HepG2 (cell line): ENCODE measurements around the gene PDIA4. TPM values are rescaled to one million over a fixed set of nuclear protein-coding genes. Genes with fewer than 3 reads are reported as not detected.

ENCODE experiments used
- CBX5 ChIP-seq: sonication (generic); formaldehyde crosslinking; IDR thresholded peaks from 2 replicates; pipeline ENCODE4 v1.4.0; 2020; ENCODE audit warnings: missing genetic modification reagents, borderline replicate concordance
- FOSL2 ChIP-seq: sonication (generic); formaldehyde crosslinking; IDR thresholded peaks from 2 replicates; pipeline ENCODE4 v1.4.0; 2020; ENCODE audit warnings: missing genetic modification reagents
- GATAD1 ChIP-seq: IDR thresholded peaks from 2 replicates; pipeline ENCODE4 v1.6.1; 2016; ENCODE audit warnings: missing genetic modification reagents, missing compliant biosample characterization
- JUN ChIP-seq: sonication (generic); formaldehyde crosslinking; IDR thresholded peaks from 2 replicates; pipeline ENCODE4 v1.4.0; 2020; ENCODE audit warnings: mild to moderate bottlenecking, missing genetic modification reagents
- KDM3A ChIP-seq: IDR thresholded peaks from 2 replicates; pipeline ENCODE4 v1.6.1; 2018; ENCODE audit warnings: low read depth, missing compliant biosample characterization
- KDM4B ChIP-seq: sonication (generic); formaldehyde crosslinking; IDR thresholded peaks from 2 replicates; pipeline ENCODE4 v1.4.0; 2020; ENCODE audit warnings: missing genetic modification reagents
- MAF1 ChIP-seq: sonication (generic); formaldehyde crosslinking; IDR thresholded peaks from 2 replicates; pipeline ENCODE4 v1.5.0; 2020; ENCODE audit warnings: missing genetic modification reagents, borderline replicate concordance
- MED1 ChIP-seq: sonication (generic); formaldehyde crosslinking; IDR thresholded peaks from 2 replicates; pipeline ENCODE4 v1.4.0; 2020; ENCODE audit warnings: missing genetic modification reagents
- RARA ChIP-seq: IDR thresholded peaks from 2 replicates; pipeline ENCODE4 v1.6.1; 2016; ENCODE audit warnings: missing genetic modification reagents, missing compliant biosample characterization
- SP5 ChIP-seq: IDR thresholded peaks from 2 replicates; pipeline ENCODE4 v1.6.1; 2016; ENCODE audit warnings: low read depth, borderline replicate concordance
- ZFP90 ChIP-seq: sonication (generic); formaldehyde crosslinking; IDR thresholded peaks from 2 replicates; pipeline ENCODE4 v1.8.0; 2022; ENCODE audit warnings: missing genetic modification reagents, mild to moderate bottlenecking, inconsistent platforms, borderline replicate concordance
- ZNF24 ChIP-seq: fragments of 450-650 bp; IDR thresholded peaks from 2 replicates; pipeline ENCODE4 v1.6.1; 2017; ENCODE audit warnings: antibody characterized with exemption, mild to moderate bottlenecking
- ZSCAN31 ChIP-seq: sonication (generic); formaldehyde crosslinking; IDR thresholded peaks from 2 replicates; pipeline ENCODE4 v1.5.0; 2020; ENCODE audit warnings: low read depth, mild to moderate bottlenecking, missing genetic modification reagents
- polyA plus RNA-seq, 8 experiments: library from polyadenylated mRNA; depleted of rRNA in 3 of 8; stranded (reverse) in 7 of 8; unstranded in 1 of 8; fragments of >200 nt; fragmentation: Illumina TruSeq in 4 of 8; extraction: Trizol in 4 of 8; gene quantifications; 2 replicates each; pipeline versions ENCODE4 v1.2.1 to v1.2.3, GENCODE V29; 2011 to 2016; ENCODE audit warnings: low read depth in 4 of 8, missing spikeins in 1 of 8, mixed read lengths in 1 of 8; ENCODE audit not compliant: insufficient read depth in 1 of 8
- total RNA-seq, 5 experiments: library from RNA; depleted of rRNA; stranded (reverse); fragments of >200 nt; fragmentation: Illumina TruSeq; extraction: Trizol; gene quantifications; 2 replicates each; pipeline ENCODE4 v1.2.3, GENCODE V29; 2016; ENCODE audit warnings: low read depth in 1 of 5
- TF ChIP-seq, protein P1 (sequence below): sonication (generic); formaldehyde crosslinking; IDR thresholded peaks from 2 replicates; pipeline ENCODE4 v1.5.0; 2020; ENCODE audit warnings: mild to moderate bottlenecking, missing genetic modification reagents, moderate library complexity
- TF ChIP-seq, protein P2 (sequence below): IDR thresholded peaks from 2 replicates; pipeline ENCODE4 v1.6.1; 2018; ENCODE audit warnings: missing genetic modification reagents, mild to moderate bottlenecking, missing compliant biosample characterization
- TF ChIP-seq, protein P3 (sequence below): sonication (generic); formaldehyde crosslinking; conservative IDR thresholded peaks from 2 replicates; pipeline ENCODE4 v1.4.0; 2020; ENCODE audit warnings: missing genetic modification reagents
- TF ChIP-seq, protein P4 (sequence below): sonication (generic); formaldehyde crosslinking; conservative IDR thresholded peaks from 2 replicates; pipeline ENCODE4 v1.8.0; 2022; ENCODE audit warnings: mild to moderate bottlenecking, moderate library complexity, missing genetic modification reagents
- TF ChIP-seq, protein P5 (sequence below): sonication (generic); formaldehyde crosslinking; IDR thresholded peaks from 2 replicates; pipeline ENCODE4 v1.4.0; 2020; ENCODE audit warnings: missing genetic modification reagents, borderline replicate concordance
- TF ChIP-seq, protein P6 (sequence below): sonication (generic); formaldehyde crosslinking; IDR thresholded peaks from 2 replicates; pipeline ENCODE4 v1.4.0; 2020; ENCODE audit warnings: missing genetic modification reagents, borderline replicate concordance

PDIA4 gene
- total and polyA plus RNA-seq, 2 of the 13 experiments (the other 11 are each of a cell fraction or from before 2014, with no cell fraction given), result 278 to 402 TPM

DNA sequence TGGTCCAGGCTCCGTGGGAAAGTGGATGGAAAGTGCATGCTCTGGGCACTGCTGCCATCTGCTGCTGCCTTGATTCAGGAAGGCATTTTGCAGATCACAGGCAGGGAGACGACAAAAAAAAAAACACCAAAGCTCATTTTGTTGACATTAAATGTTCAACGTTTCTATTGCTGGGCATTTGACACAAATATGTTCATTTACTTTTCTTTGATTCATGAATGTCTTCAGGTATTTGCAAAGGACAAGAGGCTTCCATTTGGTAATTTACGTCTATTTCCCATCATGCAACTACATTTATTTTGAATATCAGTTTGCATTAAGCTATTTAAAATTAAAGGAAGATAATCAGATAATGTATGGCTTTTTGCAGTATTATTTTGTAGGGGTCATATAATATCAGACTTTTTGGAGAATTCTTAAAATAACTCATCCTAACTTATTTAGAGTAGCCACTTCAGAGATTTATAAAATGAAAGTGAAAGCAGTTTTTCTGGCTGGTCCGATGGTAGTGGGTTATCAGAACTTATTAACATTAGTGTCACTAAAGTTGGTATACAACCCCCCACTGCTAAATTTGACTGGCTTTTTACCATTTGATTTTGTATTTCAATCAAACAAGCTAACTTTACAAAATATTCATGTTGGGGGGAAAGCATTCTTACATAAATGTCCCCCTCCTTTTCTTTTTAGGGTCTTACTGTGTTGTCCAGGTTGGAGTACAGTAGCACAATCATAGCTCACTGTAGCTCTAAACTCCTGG, 65.3 kb downstream of the PDIA4 start (continued):
- TF ChIP-seq, protein P1, sequence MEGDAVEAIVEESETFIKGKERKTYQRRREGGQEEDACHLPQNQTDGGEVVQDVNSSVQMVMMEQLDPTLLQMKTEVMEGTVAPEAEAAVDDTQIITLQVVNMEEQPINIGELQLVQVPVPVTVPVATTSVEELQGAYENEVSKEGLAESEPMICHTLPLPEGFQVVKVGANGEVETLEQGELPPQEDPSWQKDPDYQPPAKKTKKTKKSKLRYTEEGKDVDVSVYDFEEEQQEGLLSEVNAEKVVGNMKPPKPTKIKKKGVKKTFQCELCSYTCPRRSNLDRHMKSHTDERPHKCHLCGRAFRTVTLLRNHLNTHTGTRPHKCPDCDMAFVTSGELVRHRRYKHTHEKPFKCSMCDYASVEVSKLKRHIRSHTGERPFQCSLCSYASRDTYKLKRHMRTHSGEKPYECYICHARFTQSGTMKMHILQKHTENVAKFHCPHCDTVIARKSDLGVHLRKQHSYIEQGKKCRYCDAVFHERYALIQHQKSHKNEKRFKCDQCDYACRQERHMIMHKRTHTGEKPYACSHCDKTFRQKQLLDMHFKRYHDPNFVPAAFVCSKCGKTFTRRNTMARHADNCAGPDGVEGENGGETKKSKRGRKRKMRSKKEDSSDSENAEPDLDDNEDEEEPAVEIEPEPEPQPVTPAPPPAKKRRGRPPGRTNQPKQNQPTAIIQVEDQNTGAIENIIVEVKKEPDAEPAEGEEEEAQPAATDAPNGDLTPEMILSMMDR (CRISPR knock-in tag), result peak; percentile 93
- TF ChIP-seq ZNF24 (peak; percentile 95), SP5 (CRISPR knock-in tag) (no peak), CBX5 (CRISPR knock-in tag) (no peak), MAF1 (peak; percentile 59; the same call in 1 of the 2 replicates), GATAD1 (CRISPR knock-in tag) (peak; percentile 73), ZFP90 (CRISPR knock-in tag) (peak; percentile 22; the same call in 1 of the 2 replicates), ZSCAN31 (CRISPR knock-in tag) (no peak), RARA (CRISPR knock-in tag) (no peak), KDM4B (CRISPR knock-in tag) (no peak), JUN (no peak), KDM3A (0 out of 2 replicates have a peak, but pooled peaks have one; percentile 15), MED1 (CRISPR knock-in tag) (no peak), FOSL2 (0 out of 2 replicates have a peak, but pooled peaks have one; percentile 9)
- TF ChIP-seq, protein P2, sequence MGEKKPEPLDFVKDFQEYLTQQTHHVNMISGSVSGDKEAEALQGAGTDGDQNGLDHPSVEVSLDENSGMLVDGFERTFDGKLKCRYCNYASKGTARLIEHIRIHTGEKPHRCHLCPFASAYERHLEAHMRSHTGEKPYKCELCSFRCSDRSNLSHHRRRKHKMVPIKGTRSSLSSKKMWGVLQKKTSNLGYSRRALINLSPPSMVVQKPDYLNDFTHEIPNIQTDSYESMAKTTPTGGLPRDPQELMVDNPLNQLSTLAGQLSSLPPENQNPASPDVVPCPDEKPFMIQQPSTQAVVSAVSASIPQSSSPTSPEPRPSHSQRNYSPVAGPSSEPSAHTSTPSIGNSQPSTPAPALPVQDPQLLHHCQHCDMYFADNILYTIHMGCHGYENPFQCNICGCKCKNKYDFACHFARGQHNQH (CRISPR knock-in tag), result 0 out of 2 replicates have a peak, but pooled peaks have one; percentile 32
- TF ChIP-seq, protein P3, sequence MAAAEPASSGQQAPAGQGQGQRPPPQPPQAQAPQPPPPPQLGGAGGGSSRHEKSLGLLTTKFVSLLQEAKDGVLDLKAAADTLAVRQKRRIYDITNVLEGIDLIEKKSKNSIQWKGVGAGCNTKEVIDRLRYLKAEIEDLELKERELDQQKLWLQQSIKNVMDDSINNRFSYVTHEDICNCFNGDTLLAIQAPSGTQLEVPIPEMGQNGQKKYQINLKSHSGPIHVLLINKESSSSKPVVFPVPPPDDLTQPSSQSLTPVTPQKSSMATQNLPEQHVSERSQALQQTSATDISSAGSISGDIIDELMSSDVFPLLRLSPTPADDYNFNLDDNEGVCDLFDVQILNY (CRISPR knock-in tag), result no peak
- TF ChIP-seq, protein P4, sequence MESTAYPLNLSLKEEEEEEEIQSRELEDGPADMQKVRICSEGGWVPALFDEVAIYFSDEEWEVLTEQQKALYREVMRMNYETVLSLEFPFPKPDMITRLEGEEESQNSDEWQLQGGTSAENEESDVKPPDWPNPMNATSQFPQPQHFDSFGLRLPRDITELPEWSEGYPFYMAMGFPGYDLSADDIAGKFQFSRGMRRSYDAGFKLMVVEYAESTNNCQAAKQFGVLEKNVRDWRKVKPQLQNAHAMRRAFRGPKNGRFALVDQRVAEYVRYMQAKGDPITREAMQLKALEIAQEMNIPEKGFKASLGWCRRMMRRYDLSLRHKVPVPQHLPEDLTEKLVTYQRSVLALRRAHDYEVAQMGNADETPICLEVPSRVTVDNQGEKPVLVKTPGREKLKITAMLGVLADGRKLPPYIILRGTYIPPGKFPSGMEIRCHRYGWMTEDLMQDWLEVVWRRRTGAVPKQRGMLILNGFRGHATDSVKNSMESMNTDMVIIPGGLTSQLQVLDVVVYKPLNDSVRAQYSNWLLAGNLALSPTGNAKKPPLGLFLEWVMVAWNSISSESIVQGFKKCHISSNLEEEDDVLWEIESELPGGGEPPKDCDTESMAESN (CRISPR knock-in tag), result 0 out of 2 replicates have a peak, but pooled peaks have one; percentile 33
- TF ChIP-seq, protein P5, sequence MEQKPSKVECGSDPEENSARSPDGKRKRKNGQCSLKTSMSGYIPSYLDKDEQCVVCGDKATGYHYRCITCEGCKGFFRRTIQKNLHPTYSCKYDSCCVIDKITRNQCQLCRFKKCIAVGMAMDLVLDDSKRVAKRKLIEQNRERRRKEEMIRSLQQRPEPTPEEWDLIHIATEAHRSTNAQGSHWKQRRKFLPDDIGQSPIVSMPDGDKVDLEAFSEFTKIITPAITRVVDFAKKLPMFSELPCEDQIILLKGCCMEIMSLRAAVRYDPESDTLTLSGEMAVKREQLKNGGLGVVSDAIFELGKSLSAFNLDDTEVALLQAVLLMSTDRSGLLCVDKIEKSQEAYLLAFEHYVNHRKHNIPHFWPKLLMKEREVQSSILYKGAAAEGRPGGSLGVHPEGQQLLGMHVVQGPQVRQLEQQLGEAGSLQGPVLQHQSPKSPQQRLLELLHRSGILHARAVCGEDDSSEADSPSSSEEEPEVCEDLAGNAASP (CRISPR knock-in tag), result 0 out of 2 replicates have a peak, but pooled peaks have one; percentile 32
- TF ChIP-seq, protein P6, sequence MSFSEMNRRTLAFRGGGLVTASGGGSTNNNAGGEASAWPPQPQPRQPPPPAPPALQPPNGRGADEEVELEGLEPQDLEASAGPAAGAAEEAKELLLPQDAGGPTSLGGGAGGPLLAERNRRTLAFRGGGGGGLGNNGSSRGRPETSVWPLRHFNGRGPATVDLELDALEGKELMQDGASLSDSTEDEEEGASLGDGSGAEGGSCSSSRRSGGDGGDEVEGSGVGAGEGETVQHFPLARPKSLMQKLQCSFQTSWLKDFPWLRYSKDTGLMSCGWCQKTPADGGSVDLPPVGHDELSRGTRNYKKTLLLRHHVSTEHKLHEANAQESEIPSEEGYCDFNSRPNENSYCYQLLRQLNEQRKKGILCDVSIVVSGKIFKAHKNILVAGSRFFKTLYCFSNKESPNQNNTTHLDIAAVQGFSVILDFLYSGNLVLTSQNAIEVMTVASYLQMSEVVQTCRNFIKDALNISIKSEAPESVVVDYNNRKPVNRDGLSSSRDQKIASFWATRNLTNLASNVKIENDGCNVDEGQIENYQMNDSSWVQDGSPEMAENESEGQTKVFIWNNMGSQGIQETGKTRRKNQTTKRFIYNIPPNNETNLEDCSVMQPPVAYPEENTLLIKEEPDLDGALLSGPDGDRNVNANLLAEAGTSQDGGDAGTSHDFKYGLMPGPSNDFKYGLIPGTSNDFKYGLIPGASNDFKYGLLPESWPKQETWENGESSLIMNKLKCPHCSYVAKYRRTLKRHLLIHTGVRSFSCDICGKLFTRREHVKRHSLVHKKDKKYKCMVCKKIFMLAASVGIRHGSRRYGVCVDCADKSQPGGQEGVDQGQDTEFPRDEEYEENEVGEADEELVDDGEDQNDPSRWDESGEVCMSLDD, result no peak
